NB4 (cell line): ENCODE results near the gene COX6A1.

Experiments used
- DNase-seq: peaks from one replicate; pipeline ENCODE4 v3.0.0; 2010; ENCODE audit warnings: low read depth
- H3K4me3 ChIP-seq: one replicate; pipeline ENCODE4 v1.5.1; 2011; ENCODE audit warnings: mild to moderate bottlenecking, low read depth, low read length, moderate library complexity
- MYC ChIP-seq: IDR thresholded peaks from 2 replicates; pipeline ENCODE4 v1.6.1; 2011; ENCODE audit warnings: low read depth, low read length
- POLR2A ChIP-seq: IDR thresholded peaks from 2 replicates; pipeline ENCODE4 v1.6.1; 2011; ENCODE audit warnings: mild to moderate bottlenecking; ENCODE audit not compliant: insufficient read length; ENCODE audit errors: extremely low read depth
- TF ChIP-seq, protein P1 (sequence below): IDR thresholded peaks from one replicate; pipeline ENCODE4 v1.5.1; 2012; ENCODE audit warnings: low read depth, low read length
- TF ChIP-seq, protein P2 (sequence below): IDR thresholded peaks from 2 replicates; pipeline ENCODE4 v1.6.1; 2011; ENCODE audit warnings: low read depth, low read length

COX6A1 gene

DNA sequence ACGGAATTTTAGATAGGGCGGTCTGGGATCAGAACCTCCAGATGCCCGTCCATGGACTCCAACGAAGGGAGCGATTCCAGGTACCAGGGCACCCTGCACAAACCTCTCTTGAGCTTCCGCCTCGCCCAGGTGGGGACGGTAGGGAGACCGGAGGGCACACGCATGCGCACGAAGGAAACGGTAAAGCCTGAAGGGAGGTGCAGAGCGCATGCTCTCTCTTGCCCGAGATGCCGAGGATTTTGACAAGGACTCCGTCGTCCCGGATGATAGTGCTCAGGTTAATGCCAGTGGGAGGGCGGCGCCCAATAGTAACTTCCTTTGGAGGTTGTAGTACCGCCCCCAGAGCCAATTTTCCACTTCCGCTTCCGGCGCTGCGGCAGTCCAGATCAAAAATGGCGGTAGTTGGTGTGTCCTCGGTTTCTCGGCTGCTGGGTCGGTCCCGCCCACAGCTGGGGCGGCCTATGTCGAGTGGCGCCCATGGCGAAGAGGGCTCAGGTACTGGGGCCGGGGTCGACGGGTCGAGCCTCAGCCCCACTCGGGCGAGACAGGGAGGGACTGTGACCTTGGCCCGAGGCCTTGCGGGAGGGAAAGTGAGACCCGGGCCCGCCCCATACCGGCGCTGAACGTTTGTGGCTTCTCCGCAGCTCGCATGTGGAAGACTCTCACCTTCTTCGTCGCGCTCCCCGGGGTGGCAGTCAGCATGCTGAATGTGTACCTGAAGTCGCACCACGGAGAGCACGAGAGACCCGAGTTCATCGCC lies at the start of gene COX6A1:
COX6A1 (plus strand) TSS at position 379 of the 760 bp plus-strand sequence; CDS start at position 393, 14 bp downstream.
- DNase-seq: peak; percentile 100
- H3K4me3 ChIP-seq: peak within 1 kb of the TSS; percentile 72
- TF ChIP-seq MYC (peak; percentile 23; the same call in 1 of the 2 replicates), POLR2A (peak; percentile 78)
- TF ChIP-seq, protein P1, sequence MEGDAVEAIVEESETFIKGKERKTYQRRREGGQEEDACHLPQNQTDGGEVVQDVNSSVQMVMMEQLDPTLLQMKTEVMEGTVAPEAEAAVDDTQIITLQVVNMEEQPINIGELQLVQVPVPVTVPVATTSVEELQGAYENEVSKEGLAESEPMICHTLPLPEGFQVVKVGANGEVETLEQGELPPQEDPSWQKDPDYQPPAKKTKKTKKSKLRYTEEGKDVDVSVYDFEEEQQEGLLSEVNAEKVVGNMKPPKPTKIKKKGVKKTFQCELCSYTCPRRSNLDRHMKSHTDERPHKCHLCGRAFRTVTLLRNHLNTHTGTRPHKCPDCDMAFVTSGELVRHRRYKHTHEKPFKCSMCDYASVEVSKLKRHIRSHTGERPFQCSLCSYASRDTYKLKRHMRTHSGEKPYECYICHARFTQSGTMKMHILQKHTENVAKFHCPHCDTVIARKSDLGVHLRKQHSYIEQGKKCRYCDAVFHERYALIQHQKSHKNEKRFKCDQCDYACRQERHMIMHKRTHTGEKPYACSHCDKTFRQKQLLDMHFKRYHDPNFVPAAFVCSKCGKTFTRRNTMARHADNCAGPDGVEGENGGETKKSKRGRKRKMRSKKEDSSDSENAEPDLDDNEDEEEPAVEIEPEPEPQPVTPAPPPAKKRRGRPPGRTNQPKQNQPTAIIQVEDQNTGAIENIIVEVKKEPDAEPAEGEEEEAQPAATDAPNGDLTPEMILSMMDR: no peak
- TF ChIP-seq, protein P2, sequence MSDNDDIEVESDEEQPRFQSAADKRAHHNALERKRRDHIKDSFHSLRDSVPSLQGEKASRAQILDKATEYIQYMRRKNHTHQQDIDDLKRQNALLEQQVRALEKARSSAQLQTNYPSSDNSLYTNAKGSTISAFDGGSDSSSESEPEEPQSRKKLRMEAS: peak; percentile 82

DNA sequence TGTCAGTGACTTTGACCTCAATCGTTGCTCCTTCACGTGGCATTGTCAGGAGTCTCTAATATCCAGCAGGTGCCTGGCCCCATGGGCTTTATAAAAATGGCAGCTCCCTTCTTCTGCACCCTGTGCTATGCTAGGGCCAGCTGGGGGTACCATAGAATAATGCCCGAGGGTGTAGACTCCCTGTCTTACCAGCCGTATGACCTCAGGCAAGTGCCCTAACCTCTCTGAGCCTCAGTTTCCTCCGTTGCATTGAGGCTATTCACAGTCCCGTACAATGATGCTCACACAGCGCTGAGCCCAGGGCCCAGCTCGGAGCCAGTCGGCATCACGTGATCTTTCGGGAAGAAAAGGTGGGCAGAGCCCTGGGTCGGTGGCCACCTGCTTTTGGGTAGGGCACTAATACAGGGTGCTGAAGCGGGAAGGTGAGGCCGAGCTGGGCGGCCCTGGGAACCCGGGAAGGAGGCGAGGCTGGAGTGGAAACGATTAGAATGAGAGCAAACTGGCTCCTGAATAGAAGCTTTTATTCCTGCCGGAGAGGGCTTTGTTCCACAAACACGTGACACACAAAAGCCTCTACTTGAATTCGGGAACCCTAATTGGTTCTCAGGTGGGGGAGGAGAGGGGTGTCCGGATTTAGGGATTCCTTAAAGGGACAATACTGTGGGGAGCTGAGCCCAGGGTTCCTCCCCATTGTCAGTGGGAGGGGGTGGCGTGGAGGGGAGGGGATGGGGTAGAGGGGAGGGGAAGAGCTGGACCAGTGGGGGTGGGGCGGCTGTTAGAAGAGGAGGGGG lies 49.0 kb upstream of the COX6A1 start:
- DNase-seq: no peak
- H3K4me3 ChIP-seq: no peak overlapping the region
- no peak for TF ChIP-seq POLR2A
- TF ChIP-seq MYC: no peak
- TF ChIP-seq, protein P2: no peak
- TF ChIP-seq, protein P1: no peak

DNA sequence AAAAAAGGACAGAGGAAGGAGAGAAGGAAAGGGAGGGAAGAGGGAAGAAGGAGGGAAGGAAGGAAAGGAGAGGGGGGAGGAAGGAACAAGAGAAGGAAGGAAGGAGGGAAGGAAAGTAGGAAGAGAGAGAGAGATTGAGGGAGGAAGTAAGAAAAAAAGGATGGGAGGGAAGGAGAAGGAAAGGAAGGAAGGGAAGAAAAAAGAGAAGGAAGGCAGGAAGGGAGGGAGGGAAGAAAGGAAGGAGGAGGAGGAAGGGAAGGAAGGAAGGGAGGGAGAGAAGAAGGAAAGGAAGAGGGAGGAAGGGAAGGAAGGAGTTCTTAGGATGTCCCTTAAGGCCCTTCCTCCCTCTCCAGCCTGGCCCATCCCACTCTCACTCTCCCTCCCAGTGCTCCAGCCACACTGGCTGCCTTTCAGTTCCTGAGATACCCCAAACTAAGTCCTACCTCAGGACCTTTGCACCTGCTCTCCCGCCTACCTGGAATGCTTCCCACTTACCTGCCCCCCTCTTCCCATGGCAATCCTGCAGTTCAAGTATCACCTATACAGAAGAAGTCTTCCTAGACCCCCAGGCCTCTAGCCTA lies 47.3 kb upstream of the COX6A1 start:
- TF ChIP-seq MYC: no peak
- TF ChIP-seq, protein P2: no peak
- no peak for TF ChIP-seq POLR2A
- TF ChIP-seq, protein P1: no peak
- no peak for DNase-seq
- H3K4me3 ChIP-seq: no peak overlapping the region

DNA sequence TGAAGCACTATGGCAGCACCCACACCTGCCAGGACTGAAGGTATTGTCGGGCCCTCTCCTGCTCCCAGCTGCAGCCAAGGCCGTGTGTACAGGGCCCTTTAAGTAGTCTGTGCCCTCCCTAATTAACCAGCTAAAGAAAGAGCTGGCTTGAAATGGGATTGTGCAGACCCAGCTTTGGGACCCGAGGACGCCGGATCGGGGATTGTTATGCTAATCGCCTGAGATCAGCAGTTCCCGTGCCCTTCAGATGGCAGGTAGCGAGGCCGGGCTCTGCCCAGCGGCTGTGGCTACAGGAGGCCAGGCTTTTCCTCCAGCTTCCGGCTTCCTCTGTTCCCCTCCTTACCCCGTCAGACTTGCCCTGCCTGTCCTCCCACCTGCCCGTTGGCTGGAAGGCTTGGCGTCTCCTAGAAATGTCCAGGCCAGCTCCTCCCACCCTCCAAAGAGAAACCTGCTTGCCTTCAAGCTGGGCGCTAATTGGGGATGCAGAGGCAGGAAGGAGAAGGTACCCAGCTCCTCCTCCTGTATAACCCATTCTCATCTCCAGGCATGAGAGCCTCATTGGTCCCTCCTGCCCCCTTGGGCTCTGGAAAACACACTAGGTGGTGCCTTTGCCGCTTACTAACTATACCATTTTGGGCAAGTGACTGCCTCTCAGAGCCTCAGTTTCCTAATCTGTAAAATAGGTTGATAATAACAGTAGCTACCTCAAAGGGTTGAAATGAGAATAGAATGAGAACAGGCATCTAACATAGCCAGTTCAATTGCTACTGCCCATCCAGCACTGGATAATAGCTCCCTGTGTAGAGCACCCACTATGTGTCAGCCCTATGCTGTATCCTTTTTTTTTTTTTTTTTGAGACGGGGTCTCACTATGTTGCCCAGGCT lies 43.2 kb upstream of the COX6A1 start:
- DNase-seq: no peak
- no peak overlapping the region for H3K4me3 ChIP-seq
- no peak for TF ChIP-seq POLR2A
- TF ChIP-seq, protein P2: no peak
- TF ChIP-seq MYC: no peak
- TF ChIP-seq, protein P1: no peak
